NCI-H748 treated with DMSO at 0.1 percent for 48 hours (cell line): Measurements from ENCODE around the gene SDK1.

Experiments used
- DNase-seq: peaks from one replicate; lab custom pipeline; 2025; lab: John Stamatoyannopoulos, UW

SDK1 gene

DNA sequence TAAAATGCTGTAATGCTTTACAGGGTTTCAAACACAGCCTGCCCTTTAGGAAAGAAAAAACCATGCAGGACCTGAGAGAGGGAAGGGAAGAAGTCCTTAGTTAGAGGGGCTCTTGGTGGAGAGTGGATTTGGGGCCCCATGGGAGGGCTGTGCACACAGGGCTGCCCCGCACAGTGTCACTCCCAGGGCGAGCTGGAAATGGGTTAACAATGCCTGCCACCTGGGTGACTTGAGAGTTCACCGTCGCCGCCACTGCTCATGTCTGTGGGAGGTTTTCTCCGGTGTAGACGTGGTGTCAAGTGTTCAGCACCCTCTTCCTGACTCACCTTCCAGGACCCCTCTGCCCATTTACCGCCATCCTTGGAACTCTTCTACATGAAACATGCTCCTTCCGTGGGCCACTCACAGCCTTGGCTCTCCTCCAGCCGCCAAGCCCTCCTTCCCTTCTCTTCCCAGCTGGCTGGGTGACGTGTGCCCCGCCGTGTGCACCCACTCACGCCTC, 686.4 kb downstream of the SDK1 start:
- DNase-seq, result no peak

DNA sequence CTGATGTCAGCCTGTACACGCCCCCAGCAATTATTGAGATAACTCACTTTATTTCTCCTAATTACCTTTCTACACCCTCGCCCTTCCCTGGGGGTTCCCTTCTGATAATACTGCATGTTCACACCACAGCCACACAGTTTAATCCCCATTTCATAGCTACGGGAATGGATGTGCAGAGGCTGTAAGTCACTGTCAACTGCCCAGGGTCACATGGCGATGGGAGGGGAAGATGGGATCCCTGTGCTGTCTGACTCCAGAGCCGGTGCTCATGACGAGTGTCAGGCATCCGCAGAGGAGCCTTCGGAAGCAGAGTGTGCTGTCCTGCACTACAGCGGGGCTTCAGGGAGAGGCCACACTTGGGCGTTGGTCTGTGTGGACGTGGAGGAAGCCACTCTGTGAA, 688.7 kb downstream of the SDK1 start:
- no peak for DNase-seq

GRCh38 chr7:3991731-3992231, 690.7 kb downstream of the SDK1 start:
- no peak for DNase-seq

GRCh38 chr7:3992841-3993240, 691.8 kb downstream of the SDK1 start:
- DNase-seq, result no peak

DNA sequence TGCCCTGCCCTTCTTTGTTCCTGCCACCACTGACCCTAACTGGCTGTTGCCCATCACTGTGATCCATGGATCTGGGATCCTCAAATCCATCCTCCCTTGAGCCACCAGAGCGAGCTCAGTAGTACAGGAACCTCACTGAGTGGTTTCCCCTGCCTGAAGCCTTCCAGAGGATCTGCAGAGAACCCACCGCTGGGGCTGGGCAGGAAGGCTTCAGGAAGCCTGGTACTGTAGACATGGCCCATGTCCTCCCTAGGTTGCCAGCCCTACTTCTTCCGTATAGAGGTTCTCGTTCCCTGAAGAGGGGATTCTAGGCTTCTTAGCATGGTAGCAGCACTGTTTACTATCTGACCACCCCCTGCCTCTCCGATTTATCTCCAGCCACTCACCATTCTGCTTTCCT, 693.7 kb downstream of the SDK1 start:
- no peak for DNase-seq

DNA sequence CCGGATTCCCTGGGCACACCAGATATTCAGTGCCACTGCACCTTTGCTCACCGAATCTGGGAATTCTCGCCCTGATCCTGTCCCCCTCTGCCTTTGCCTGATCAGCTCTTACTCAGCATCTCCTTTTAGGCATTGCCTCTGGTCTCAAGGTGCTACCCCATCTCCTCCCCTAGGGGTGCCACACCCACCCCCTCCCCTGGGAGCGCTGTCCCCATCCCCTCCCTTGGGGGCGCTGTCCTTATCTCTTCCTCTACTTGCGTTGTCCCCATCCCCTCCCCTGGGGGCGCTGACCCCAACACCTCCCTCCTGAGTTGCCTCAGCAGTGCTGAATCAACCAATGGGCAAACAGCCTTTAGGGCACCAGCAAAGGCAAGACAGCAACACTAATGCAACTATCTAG, 694.1 kb downstream of the SDK1 start:
- no peak for DNase-seq

DNA sequence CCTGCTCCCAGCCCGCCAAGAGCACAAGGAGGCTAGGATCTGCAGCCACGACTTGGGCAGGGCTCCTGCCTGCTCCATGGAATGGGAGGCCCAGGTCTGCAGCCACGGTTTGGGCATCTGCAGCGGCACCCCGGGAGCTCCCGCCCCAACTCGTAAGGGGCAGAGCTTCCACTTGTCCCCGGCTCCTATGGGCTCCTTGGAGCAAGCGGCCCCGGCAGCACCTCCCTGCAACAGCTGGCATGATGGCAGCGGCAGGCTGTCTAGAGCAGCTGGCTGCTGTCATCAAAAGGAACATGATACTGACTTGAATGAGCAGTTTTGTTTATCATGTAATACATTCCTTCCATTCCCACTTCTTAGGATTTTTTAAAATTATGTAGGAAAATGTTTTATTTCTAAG, 697.0 kb downstream of the SDK1 start:
- no peak for DNase-seq

DNA sequence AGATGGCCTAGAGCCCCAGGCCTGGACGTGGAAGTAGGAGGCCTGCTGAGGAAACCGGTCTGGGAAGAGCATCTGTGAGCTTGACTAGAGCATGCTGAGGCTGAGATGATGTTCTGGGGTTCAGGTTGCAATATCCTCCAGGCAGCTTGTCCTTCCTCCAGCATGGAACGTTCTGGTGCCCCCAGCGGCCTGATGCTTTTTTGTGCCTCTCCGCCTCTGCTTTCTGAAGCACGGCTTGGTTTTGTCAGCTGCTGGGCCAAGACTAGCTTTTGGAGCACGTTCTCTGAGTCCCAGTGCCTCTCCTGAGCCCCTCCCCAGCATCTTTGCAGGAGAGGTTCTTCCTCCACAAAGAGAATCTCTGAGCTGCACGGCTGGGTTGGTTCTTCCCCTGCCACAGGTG, 699.1 kb downstream of the SDK1 start:
- DNase-seq, result no peak

GRCh38 chr7:4000934-4001333, 699.9 kb downstream of the SDK1 start:
- no peak for DNase-seq

- DNase-seq, result no peak
These were observed 700.7 kb downstream of the SDK1 start for GRCh38 chr7:4001742-4002141.

DNA sequence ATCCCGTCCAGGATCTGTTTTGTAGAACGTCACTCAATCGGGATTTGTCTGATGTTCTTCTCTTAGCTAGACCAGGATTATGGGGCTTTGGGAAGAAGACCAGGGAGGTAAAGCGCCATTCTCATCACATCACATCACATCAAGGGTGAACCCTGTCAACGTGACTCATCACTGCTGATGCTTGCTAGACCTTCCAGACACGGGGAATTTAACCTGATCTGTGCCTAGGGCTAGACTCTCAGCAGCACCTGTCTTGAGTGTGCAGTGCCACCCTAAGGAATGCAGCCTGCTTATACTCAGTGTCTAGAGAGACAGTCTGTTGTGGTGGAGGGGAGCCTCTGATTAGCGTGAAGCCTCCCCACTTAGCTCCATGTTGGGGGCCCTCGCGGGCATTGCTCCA, 702.5 kb downstream of the SDK1 start:
- no peak for DNase-seq

DNA sequence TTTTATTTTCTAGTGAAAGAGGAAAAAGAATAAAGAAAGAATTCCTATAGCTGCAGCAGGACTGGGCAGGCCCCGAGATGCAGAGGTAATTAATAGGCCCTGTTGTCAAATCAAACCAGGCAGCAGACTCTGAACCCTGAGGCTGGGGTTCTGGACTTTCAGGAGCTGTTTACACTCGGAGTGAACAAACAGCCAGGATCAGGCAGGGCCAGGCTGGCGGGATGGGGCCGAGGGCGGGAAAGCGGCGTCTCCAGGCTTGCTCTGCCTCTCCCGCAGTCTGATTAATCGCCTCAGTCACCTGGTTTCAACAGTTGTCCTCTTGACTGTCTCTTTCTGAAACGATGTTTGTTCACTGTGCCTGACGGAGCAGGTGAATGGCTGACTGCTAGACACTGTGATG, 705.6 kb downstream of the SDK1 start:
- peak; percentile 86 for DNase-seq

DNA sequence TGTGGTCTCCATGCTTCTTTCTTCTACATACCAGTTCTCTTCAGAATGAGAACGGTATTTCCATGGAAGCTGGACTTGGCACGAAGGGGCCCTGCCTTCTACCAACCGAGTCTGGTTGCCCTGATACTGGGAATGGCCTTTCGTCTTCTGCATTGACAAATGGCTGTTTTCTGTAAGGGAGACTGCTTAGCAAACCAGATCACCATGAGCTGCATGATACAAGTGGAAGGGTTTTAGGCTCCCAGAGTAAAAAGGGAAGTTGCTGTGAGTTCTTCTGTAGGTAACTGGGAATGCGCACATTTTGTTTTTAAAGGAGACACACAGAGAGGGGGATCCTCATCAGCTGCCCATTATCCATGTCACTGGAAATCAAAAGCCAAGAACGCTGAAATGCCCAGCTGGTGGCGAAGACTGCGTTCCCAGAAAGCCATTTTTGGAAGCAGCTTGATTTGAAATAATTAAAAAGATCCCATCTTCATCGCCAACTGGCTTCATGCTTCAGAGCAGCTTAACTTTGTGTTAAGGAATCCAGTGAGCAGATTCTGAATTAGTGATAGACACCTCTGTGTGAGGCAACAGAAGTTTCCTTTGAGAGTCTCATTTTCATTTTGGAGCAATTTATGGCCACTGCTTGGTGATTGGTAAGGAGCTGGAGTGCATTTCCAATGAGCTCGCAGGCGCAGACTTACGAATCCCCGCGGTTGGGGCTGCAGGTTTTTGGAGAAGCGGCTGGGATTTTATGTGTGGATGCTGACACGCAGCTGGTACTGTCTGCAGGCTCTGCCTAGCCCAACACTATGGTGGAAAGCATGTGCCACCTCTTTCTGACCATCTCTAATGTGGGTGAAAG, 708.4 kb downstream of the SDK1 start:
- DNase-seq, result no peak

DNA sequence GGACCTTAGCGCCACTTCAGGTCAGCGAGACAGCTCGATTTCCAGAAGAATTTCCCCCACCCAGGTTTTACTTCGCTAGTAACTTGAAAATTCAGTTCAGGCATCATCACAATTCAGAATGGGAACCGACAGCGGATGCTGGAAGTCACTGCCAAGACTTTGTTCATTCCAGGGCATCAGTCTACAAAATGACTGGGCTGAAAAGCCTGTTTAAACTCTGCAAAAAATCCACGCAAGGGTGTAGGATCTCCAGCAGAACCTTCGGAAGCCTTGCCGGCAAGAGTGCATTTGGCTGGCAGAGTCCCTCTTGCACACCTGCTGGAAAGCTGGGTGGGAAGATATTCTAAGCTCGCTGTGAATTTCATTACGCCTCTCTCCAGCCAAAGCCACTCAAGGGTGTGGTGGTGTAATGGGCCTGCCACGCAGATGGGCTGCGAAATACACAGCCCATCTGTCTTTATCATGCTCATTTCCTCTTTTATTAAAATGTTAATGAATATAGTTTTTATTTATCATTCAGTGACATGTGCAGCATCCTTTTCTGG, 709.1 kb downstream of the SDK1 start:
- DNase-seq, result no peak

DNA sequence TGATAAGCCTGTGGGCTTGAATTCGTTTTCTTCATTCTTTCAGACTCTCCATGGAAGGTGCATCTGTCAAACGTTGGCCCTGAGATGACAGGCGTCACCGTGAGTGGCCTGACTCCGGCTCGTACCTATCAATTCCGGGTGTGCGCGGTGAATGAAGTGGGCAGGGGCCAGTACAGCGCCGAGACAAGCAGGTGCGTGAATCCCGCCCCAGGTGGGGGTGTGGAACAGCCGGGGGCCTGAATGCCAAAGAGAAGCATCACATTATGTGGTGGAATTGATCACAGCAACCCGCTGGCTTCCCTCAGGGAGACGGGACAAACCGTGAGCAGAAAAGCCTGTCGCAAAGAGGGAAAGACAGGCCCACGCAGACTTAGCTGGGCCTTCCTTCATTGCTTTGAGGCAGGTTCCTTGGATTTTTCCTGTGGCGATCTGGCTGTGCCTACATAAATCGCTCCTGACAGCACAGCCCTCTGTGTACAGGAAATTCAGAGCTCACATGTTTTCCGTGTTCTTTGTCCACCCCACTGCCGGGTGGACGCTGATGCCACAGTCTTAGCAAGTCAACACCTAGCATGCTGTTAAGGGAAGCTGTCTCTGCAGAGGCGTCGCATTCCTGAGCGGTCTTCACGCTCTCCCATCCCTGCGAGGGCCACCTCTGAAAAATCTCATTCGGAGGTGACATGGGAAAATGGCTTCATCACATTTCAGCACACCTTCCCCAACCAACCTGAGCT, 710.0 kb downstream of the SDK1 start:
- no peak for DNase-seq

- no peak for DNase-seq
These were observed 712.7 kb downstream of the SDK1 start for GRCh38 chr7:4013793-4014192.

DNA sequence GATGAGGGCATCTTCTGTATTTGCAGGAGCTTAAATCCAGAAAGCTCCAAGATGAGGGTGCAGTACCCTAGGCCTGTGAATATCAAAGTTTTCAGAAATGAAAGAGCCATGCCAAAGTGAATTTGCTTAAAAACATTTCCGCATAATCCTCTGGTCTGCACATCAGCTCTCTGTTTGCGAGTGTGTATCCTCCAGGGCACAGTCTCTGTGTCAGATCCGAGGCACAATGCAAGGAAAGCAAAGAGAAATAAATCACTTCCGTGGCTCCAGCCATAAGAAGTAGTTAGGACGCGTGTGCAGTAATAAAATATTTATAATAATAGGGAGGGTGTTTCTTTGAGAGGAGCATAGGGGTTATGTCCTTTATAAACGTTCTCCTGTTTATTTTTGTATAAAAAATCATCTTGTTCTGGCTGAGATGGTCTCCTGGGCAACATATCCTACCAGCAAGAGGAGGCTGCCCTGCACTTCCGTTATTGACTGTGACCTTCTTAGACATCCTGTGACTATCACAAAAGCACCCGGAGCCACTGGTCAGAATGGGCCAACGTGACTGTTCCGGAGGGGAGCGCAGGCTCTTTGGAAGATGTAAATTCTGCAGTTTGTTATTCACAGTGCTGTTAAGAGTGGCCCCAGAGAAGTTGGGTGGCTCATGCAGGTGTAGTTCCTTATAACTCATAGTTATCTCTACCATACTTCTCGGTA, 713.4 kb downstream of the SDK1 start:
- no peak for DNase-seq

GRCh38 chr7:4015371-4015770, 714.3 kb downstream of the SDK1 start:
- no peak for DNase-seq

DNA sequence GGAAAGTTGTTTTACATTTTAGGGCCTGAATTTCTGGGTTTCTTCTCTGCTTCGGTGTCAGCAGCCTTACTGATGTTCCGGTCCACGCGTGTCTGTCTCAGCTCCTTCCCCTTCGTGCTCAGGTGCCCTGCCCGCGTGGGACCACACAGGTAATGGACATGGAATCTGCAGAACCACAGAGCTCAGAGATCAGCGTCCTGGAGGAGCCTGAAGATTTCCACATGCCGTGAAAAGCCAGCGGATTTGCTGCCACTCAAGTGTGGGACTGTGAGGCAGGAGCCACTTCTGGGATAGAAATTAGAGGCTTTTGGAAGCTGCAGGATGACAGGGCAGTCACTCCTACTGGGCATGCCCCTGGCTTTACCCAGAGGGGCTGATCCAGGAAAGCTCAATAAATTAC, 714.9 kb downstream of the SDK1 start:
- DNase-seq, result no peak

GRCh38 chr7:4017081-4017480, 716.0 kb downstream of the SDK1 start:
- no peak for DNase-seq

DNA sequence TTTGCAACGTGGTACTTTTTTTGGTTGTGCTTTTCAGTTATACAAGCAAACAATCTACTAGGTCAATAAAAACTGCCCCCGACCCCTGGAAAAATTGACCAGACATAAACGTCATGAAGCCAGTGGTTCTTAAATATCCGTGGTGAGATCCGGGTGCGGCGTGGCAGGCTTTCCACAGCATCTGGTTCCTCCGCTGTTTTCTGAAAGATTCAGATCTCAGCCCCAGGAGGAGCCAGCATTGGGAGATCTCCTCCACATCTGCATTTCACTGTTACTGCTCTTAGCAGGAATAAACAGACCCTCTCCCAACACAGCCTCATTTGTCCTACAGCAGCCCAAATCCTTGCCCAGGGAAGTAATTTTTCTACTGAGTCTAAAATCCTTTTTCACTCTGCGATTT, 716.7 kb downstream of the SDK1 start:
- DNase-seq, result no peak

DNA sequence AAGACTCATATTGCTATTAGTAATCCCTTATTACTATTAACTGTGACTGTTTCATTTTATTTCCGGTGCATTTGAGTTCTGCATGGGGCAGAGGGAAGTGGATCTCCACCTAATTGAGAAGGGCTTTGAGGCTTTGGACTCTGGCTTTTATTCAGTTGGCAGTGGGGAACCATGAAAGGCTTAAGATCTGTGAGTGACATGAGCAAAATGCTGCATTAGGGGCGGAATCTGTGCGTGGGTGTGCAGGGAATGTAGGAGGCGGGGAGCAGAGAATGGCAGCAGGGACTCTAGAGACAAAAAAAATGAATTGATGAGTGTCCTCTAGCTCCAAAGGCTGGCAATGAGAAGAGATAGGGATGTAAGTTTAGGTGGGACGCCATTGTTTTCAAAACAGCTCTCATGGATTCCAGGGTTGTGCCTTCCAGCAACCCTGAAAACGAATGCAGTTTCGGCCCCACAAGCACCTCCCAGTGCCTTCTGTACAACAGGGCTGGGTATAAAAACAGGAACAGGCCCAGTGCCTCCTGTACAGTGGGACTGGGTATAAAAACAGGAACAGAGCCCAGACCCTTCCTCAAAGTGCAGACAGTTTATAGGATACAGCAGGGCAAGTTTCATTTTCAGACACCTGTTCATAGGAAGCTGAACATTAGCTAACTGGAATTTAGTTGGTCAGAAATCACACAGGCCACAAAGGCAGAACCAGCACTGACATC, 717.7 kb downstream of the SDK1 start:
- no peak for DNase-seq
